Activated CD4-positive, alpha-beta memory T cell treated with anti-CD3 and anti-CD28 coated beads for 36 hours (primary cell): ENCODE measurements around the gene ZNF318. TPM values are rescaled to one million over a fixed set of nuclear protein-coding genes. Genes with fewer than 3 reads are reported as not detected.
A peak's percentile ranks its signal among the peaks of the same experiment; 100 is the strongest.

Experiments
- CTCF ChIA-PET: fragments of 350-600 bp; sonication (Branson Sonifier 250); formaldehyde crosslinking; loops from one replicate; lab custom pipeline; 2021; ENCODE audit warnings: antibody characterized with exemption, inconsistent platforms; lab: Charles Lee
- POLR2A ChIA-PET: fragments of 350-600 bp; sonication (Branson Sonifier 250); formaldehyde crosslinking; loops from one replicate; lab custom pipeline; 2021; ENCODE audit warnings: antibody characterized with exemption; lab: Charles Lee
- DNase-seq: peaks from one replicate; pipeline ENCODE4 v3.0.0-alpha.2; 2020
- H3K27ac Mint-ChIP-seq: one replicate; pipeline ENCODE4 v1.8.0; 2021; ENCODE audit warnings: mixed read lengths
- H3K27me3 Mint-ChIP-seq: one replicate; pipeline ENCODE4 v1.8.0; 2021; ENCODE audit warnings: mixed read lengths
- H3K36me3 Mint-ChIP-seq: one replicate; pipeline ENCODE4 v1.8.0; 2021; ENCODE audit warnings: mixed read lengths
- H3K4me1 Mint-ChIP-seq: one replicate; pipeline ENCODE4 v1.8.0; 2021; ENCODE audit warnings: low read depth, mixed read lengths
- H3K4me3 Mint-ChIP-seq: one replicate; pipeline ENCODE4 v1.8.0; 2021; ENCODE audit warnings: mild to moderate bottlenecking, mixed read lengths
- H3K9me3 Mint-ChIP-seq: one replicate; pipeline ENCODE4 v1.8.0; 2021; ENCODE audit warnings: mixed read lengths
- intact Hi-C: fragments of 100-400 bp; cut with micrococcal nuclease; formaldehyde crosslinking; loops from one replicate; pipeline ENCODE4 v1.15.1; 2023
- total RNA-seq, 2 experiments: library from RNA; stranded (reverse); gene quantifications; one replicate each; pipeline ENCODE4 v1.2.3, GENCODE V29; 2021

Gene ZNF318
- total RNA-seq, 2 experiments from 2014 or later, result 12.1 to 12.7 TPM

- CTCF ChIA-PET, result interaction anchor here (0.8 to 2.1 kb wide), 7 partner anchors 21 to 187 kb away, joined by 3 to 9 read pairs (median 4); partner anchors contain the start of genes CRIP3 and DNPH1
- H3K4me3 Mint-ChIP-seq, result no peak overlapping the region
- peaks cover 8% of the 10 kb centered on the region for H3K36me3 Mint-ChIP-seq
- intact Hi-C loops, result no loop called here
- no peak for DNase-seq
- H3K27ac Mint-ChIP-seq, result no peak overlapping the region
- POLR2A ChIA-PET, result interaction anchor here (0.9 kb wide), 1 partner anchor 35 kb away, joined by 3 read pairs; the partner anchor contains the start of gene ZNF318
- no peaks in the 10 kb centered on the region for H3K27me3 Mint-ChIP-seq
- no peaks in the 10 kb centered on the region for H3K9me3 Mint-ChIP-seq
- peaks cover 22% of the 10 kb centered on the region for H3K4me1 Mint-ChIP-seq
Measured at GRCh38 chr6:43334466-43335095, 34.9 kb downstream of the ZNF318 start.

GRCh38 chr6:43331891-43332290 is 37.6 kb downstream of the ZNF318 start:
- peaks cover 4% of the 10 kb centered on the region for H3K36me3 Mint-ChIP-seq
- ChIA-PET CTCF (no interaction called here), POLR2A (interaction anchor here (0.6 kb wide), 1 partner anchor 330 kb away, joined by 3 read pairs; no protein-coding TSS in a partner anchor)
- intact Hi-C loops, result no loop called here
- no peaks in the 10 kb centered on the region for H3K9me3 Mint-ChIP-seq
- H3K27me3 Mint-ChIP-seq, result no peaks in the 10 kb centered on the region
- no peak overlapping the region for H3K27ac Mint-ChIP-seq
- H3K4me1 Mint-ChIP-seq, result peaks cover 14% of the 10 kb centered on the region
- no peak overlapping the region for H3K4me3 Mint-ChIP-seq
- DNase-seq, result no peak

- Mint-ChIP-seq H3K4me1 (peaks cover 14% of the 10 kb centered on the region), H3K27ac (peak overlapping the region; percentile 65), H3K4me3 (no peak overlapping the region), H3K36me3 (peaks cover 2% of the 10 kb centered on the region), H3K27me3 (no peaks in the 10 kb centered on the region), H3K9me3 (no peaks in the 10 kb centered on the region)
- peak; percentile 18 for DNase-seq
- CTCF ChIA-PET, result no interaction called here
- POLR2A ChIA-PET, result interaction anchor here (0.6 kb wide), 1 partner anchor 330 kb away, joined by 3 read pairs; no protein-coding TSS in a partner anchor
- intact Hi-C loops, result no loop called here
Measured at GRCh38 chr6:43331470-43331869, 38.0 kb downstream of the ZNF318 start.

GRCh38 chr6:43328528-43328927 is 40.9 kb downstream of the ZNF318 start:
- H3K9me3 Mint-ChIP-seq, result no peaks in the 10 kb centered on the region
- no peak for DNase-seq
- no peak overlapping the region for H3K27ac Mint-ChIP-seq
- ChIA-PET CTCF (no interaction called here), POLR2A (no interaction called here)
- intact Hi-C loops, result no loop called here
- no peaks in the 10 kb centered on the region for H3K27me3 Mint-ChIP-seq
- no peaks in the 10 kb centered on the region for H3K36me3 Mint-ChIP-seq
- H3K4me3 Mint-ChIP-seq, result no peak overlapping the region
- peaks cover 14% of the 10 kb centered on the region for H3K4me1 Mint-ChIP-seq

- DNase-seq, result no peak
- H3K27ac Mint-ChIP-seq, result no peak overlapping the region
- CTCF ChIA-PET, result interaction anchor here (1.1 kb wide), 1 partner anchor 11 kb away, joined by 3 read pairs; no protein-coding TSS in a partner anchor
Measured at GRCh38 chr6:43325876-43326275, 43.6 kb downstream of the ZNF318 start.

GRCh38 chr6:43318011-43318410 is 51.4 kb downstream of the ZNF318 start:
- intact Hi-C loops, result no loop called here
- Mint-ChIP-seq H3K4me1 (no peaks in the 10 kb centered on the region), H3K36me3 (no peaks in the 10 kb centered on the region), H3K27ac (no peak overlapping the region), H3K4me3 (no peak overlapping the region), H3K9me3 (no peaks in the 10 kb centered on the region), H3K27me3 (no peaks in the 10 kb centered on the region)
- CTCF ChIA-PET, result interaction anchor here (1.1 to 1.6 kb wide), 3 partner anchors 9 to 188 kb away, joined by 4 to 8 read pairs (median 4); partner anchors contain the start of gene CRIP3
- DNase-seq, result no peak
- POLR2A ChIA-PET, result no interaction called here

More at GRCh38 chr6:43325876-43326275, 43.6 kb downstream of the ZNF318 start:
- H3K9me3 Mint-ChIP-seq, result no peaks in the 10 kb centered on the region
- no peaks in the 10 kb centered on the region for H3K36me3 Mint-ChIP-seq
- POLR2A ChIA-PET, result no interaction called here
- no peak overlapping the region for H3K4me3 Mint-ChIP-seq
- H3K4me1 Mint-ChIP-seq, result no peaks in the 10 kb centered on the region
- no peaks in the 10 kb centered on the region for H3K27me3 Mint-ChIP-seq
- intact Hi-C loops, result no loop called here

GRCh38 chr6:43313813-43314212 is 55.6 kb downstream of the ZNF318 start:
- CTCF ChIA-PET, result interaction anchor here (0.6 to 1.6 kb wide), 2 partner anchors 21 to 52 kb away, joined by 3 to 4 read pairs; no protein-coding TSS in a partner anchor
- peaks cover 6% of the 10 kb centered on the region for H3K4me1 Mint-ChIP-seq
- H3K9me3 Mint-ChIP-seq, result no peaks in the 10 kb centered on the region
- no peaks in the 10 kb centered on the region for H3K36me3 Mint-ChIP-seq
- no peak overlapping the region for H3K27ac Mint-ChIP-seq
- intact Hi-C loops, result no loop called here
- no peak for DNase-seq
- no peaks in the 10 kb centered on the region for H3K27me3 Mint-ChIP-seq
- POLR2A ChIA-PET, result no interaction called here
- no peak overlapping the region for H3K4me3 Mint-ChIP-seq

- ChIA-PET CTCF (no interaction called here), POLR2A (no interaction called here)
- H3K4me1 Mint-ChIP-seq, result peaks cover 9% of the 10 kb centered on the region
- no peaks in the 10 kb centered on the region for H3K27me3 Mint-ChIP-seq
- no peaks in the 10 kb centered on the region for H3K36me3 Mint-ChIP-seq
- no peak overlapping the region for H3K4me3 Mint-ChIP-seq
- DNase-seq, result no peak
- no peak overlapping the region for H3K27ac Mint-ChIP-seq
- H3K9me3 Mint-ChIP-seq, result no peaks in the 10 kb centered on the region
- intact Hi-C loops, result no loop called here
Measured at GRCh38 chr6:43311666-43312065, 57.8 kb downstream of the ZNF318 start.

- CTCF ChIA-PET, result no interaction called here
- Mint-ChIP-seq H3K4me1 (peaks cover 9% of the 10 kb centered on the region), H3K36me3 (no peaks in the 10 kb centered on the region), H3K4me3 (no peak overlapping the region), H3K27me3 (no peaks in the 10 kb centered on the region), H3K27ac (no peak overlapping the region), H3K9me3 (no peaks in the 10 kb centered on the region)
- intact Hi-C loops, result no loop called here
- POLR2A ChIA-PET, result no interaction called here
- no peak for DNase-seq
Measured at GRCh38 chr6:43310624-43311023, 58.8 kb downstream of the ZNF318 start.

- no peaks in the 10 kb centered on the region for H3K9me3 Mint-ChIP-seq
- CTCF ChIA-PET, result interaction anchor here (3.0 kb wide), 1 partner anchor 88 kb away, joined by 21 read pairs; no protein-coding TSS in a partner anchor
- intact Hi-C loops, result no loop called here
- no peak overlapping the region for H3K4me3 Mint-ChIP-seq
- peaks cover 9% of the 10 kb centered on the region for H3K4me1 Mint-ChIP-seq
- no peaks in the 10 kb centered on the region for H3K36me3 Mint-ChIP-seq
- POLR2A ChIA-PET, result no interaction called here
- no peaks in the 10 kb centered on the region for H3K27me3 Mint-ChIP-seq
- no peak for DNase-seq
- no peak overlapping the region for H3K27ac Mint-ChIP-seq
Measured at GRCh38 chr6:43310134-43310533, 59.3 kb downstream of the ZNF318 start.

- Mint-ChIP-seq H3K4me1 (peaks cover 9% of the 10 kb centered on the region), H3K27ac (no peak overlapping the region), H3K9me3 (no peaks in the 10 kb centered on the region), H3K27me3 (no peaks in the 10 kb centered on the region), H3K4me3 (peak overlapping the region; percentile 79), H3K36me3 (no peaks in the 10 kb centered on the region)
- POLR2A ChIA-PET, result no interaction called here
- intact Hi-C loops, result no loop called here
- no peak for DNase-seq
- CTCF ChIA-PET, result interaction anchor here (0.7 to 3.4 kb wide), 17 partner anchors 9 to 198 kb away, joined by 3 to 24 read pairs (median 4); partner anchors contain the start of gene DNPH1
Measured at GRCh38 chr6:43308990-43309477, 60.4 kb downstream of the ZNF318 start.
